Effector CD8-positive, alpha-beta T cell (primary cell): Measurements from ENCODE around the gene TM4SF18.

Experiments
- DNase-seq: peaks from one replicate; lab custom pipeline; 2025; lab: John Stamatoyannopoulos, UW

TM4SF18 gene

GRCh38 chr3:149284034-149284433 lies 49.4 kb downstream of the TM4SF18 start:
- no peak for DNase-seq

GRCh38 chr3:149283401-149283800 lies 50.0 kb downstream of the TM4SF18 start:
- no peak for DNase-seq

GRCh38 chr3:149282836-149283235 lies 50.6 kb downstream of the TM4SF18 start:
- DNase-seq: no peak

GRCh38 chr3:149282322-149282721 lies 51.1 kb downstream of the TM4SF18 start:
- DNase-seq: no peak

GRCh38 chr3:149280671-149281349 lies 52.6 kb downstream of the TM4SF18 start:
- DNase-seq: no peak

GRCh38 chr3:149278911-149279310 lies 54.5 kb downstream of the TM4SF18 start:
- no peak for DNase-seq

- DNase-seq: no peak
These were observed 56.1 kb downstream of the TM4SF18 start for GRCh38 chr3:149277331-149277813.

GRCh38 chr3:149276619-149277018 lies 56.8 kb downstream of the TM4SF18 start:
- no peak for DNase-seq

- DNase-seq: no peak
These were observed 59.2 kb downstream of the TM4SF18 start for GRCh38 chr3:149274220-149274619.

GRCh38 chr3:149273096-149273751 lies 60.2 kb downstream of the TM4SF18 start:
- DNase-seq: no peak

- DNase-seq: no peak
These were observed 61.8 kb downstream of the TM4SF18 start for GRCh38 chr3:149271669-149272068.

GRCh38 chr3:149270180-149270579 lies 63.3 kb downstream of the TM4SF18 start:
- DNase-seq: no peak

- no peak for DNase-seq
These were observed 63.7 kb downstream of the TM4SF18 start for GRCh38 chr3:149269687-149270086.
